Stimulated activated CD8-positive, alpha-beta memory T cell treated with anti-CD3 and anti-CD28 coated beads, Interleukin-4, amount 100 ng/mL, for 1 hour (primary cell): Measurements from ENCODE around the gene MOB3A.
A peak's percentile ranks its signal among the peaks of the same experiment; 100 is the strongest.

ENCODE experiments used
- DNase-seq, 2 donors: peaks; one replicate each; pipeline ENCODE4 v3.0.0-alpha.2; 2020; ENCODE audit warnings: low read depth in 2 of 2, low spot score in 1 of 2

The MOB3A gene

GRCh38 chr19:2081873-2082810 lies 14.0 kb downstream of the MOB3A start:
- DNase-seq, result no peak

DNA sequence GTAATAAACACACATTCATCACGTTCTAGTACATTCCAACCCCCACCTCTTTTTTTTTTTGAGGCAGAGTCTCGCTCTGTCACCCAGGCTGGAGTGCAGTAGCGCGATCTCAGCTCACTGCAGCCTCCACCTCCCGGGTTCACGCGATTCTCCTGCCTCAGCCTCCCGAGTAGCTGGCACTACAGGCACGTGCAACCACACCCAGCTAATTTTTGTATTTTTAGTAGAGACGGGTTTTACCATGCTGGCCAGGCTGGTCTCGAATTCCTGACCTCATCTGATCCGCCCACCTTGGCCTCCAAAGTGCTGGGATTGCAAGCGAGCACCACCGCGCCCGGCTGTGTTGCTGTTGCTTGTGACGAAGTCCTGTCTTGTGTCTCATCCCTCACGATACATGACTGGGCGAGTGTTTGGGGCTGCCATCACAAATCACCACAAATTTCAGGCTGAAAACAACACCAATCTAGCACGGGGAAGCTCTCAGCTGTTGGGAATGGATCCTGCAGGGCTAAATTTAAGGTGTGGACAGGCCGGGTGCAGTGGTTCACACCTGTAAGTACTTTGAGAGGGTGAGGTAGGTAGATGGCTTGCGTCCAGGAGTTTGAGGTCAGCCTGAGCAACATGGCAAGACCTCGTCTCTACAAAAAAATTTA lies 15.7 kb downstream of the MOB3A start:
- no peak for DNase-seq

GRCh38 chr19:2079865-2080301 lies 16.2 kb downstream of the MOB3A start:
- no peak for DNase-seq

GRCh38 chr19:2079076-2079864 lies 16.9 kb downstream of the MOB3A start:
- DNase-seq, result no peak

DNA sequence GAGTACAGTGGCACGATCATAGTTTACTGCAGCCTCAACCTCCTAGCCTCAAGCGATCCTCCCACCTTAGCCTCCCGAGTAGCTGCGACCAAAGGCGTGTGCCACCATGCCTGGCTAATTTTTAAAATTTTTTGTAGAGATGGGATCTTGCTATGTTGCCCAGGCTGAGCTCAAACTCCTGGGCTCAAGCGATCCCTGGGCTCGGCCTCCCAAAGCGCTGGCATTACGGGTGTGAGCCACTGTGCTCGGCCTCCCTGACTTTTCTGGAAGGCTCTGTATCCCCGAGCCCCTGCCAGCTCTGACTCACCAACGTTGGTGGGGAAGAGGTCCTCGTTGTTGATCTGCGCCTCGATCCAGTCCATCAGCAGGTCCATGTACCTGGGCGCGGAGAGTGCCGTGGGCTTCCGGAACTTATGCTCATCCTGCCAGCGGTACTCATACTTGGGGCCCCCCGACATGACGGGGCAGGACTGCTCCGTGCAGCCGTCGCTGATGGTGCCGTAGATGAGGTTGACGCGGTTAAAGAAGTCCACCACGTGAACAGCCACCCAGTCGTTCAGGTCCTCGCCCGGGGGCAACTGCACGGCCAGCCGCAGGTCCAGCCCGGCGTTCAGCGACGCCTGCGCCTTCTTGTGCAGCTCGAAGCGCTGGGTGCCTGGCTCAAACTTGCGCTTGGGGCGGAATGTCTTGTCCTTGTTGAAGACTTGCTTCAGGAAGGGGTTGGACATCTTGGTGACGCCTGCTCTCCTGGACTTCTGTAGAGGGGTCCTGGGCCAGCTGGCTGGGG lies 18.1 kb downstream of the MOB3A start:
- DNase-seq, result no peak

- no peak for DNase-seq
Observed at GRCh38 chr19:2077398-2077797, 18.7 kb downstream of the MOB3A start.

GRCh38 chr19:2076526-2076944 lies 19.6 kb downstream of the MOB3A start:
- no peak for DNase-seq

- DNase-seq, result no peak
Observed at GRCh38 chr19:2072757-2073551, 23.2 kb downstream of the MOB3A start.

DNA sequence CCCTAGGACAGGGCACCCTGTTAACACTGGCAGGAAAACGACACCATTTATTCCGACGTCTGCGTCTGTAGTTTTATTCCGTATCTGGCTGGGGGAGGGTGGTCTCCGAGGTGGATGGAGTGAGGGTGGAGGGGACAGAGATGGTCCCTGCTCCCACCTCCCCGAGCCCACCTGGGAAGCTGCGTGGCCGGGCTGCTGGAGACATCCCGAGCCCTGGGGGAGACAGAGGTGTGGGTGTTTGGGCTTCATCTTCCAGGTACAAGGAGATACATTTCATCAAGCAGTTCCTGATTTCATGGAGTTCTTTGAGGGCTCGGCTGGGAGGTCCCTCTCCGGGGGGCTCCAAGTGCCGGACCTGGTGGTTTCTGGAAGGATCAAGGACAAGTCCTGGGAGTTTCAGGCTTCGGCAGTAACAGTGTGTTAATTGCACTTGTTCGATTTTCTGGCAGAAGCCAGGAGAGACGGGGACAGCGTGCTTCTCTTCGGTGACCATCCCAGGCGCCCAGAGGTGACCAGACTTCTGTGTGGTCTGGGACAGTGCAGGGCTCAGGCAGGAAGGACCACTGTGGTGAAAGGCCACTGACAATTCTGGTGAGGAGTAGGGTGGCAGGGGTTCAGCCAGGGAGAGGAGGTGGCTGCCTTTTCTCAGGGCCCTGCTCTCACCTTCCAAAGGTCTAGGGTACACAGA lies 25.0 kb downstream of the MOB3A start:
- DNase-seq, result no peak

- DNase-seq, result no peak
Observed at GRCh38 chr19:2070436-2070827, 25.7 kb downstream of the MOB3A start.

DNA sequence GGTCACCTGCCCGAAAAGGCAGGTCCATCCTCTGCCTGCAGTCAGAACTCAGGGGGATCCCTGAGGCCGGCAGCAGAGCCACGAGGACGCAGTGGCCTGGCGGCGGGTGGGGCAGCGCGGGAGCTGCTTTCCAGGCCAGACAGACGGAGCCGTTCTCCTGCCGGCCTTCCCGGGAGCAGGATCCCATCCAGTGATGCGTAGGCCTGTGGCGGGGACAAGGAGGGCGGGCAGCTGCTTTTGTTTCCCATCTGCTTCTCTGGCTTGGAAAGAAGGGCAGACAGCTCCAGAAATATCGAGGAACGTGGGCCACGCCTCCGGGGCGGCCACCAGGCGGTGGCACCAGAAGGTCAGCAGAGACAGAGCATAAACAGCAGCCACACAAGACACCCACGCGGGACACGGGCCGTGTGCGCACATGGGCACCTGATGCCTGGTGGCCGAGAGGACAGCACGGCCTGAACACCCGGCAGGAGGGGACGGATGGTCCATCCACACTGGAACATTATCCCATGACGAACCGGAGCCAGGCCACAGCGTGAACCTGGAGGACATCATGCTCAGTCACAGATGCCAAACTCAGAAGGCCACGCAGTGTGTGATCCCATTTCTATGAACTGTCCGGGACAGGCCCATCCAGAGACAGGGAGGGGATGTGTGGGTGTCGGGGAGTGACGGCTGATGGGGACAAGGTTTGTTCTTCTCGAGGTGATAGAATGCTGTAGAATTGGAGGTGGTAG lies 31.2 kb downstream of the MOB3A start:
- DNase-seq, result no peak

DNA sequence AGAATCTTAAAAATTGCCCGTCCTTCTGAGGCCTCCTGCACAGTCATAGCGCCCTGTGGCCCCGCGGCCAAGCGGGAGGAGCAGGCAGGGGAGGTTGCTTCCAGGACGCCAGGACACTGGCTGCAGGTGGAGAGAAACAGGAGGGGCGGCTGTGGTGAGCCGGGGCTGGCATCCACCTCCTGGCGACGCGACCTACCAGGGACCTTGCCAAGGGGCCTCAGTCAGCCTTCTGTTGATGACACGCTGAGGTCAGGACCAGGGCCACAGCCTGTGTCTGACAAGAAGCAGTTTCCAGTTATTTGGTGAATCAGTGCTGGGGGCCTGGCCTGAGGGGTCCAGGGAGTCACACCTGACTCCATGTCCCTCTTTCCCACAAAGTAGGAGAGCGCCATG lies 31.7 kb downstream of the MOB3A start:
- DNase-seq, result no peak

DNA sequence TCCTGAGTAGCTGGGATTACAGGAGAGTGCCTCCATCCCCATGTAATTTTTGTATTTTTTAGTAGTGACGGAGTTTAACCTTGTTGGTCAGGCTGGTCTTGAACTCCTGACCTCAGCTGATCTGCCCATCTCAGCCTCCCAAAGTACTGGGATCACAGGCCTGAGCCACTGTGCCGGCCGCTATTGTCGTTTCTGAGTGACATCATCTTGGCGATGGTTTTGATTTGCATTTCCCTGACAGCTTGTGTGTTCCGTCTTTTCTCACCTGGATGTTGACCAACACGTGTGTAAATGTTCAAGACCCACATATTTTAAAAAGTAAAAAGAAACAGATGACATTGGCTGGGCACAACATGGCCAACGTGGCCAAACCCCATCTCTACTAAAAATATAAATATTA lies 32.3 kb downstream of the MOB3A start:
- no peak for DNase-seq

GRCh38 chr19:2062770-2063169 lies 33.4 kb downstream of the MOB3A start:
- no peak for DNase-seq

GRCh38 chr19:2062389-2062729 lies 33.8 kb downstream of the MOB3A start:
- DNase-seq, result no peak

DNA sequence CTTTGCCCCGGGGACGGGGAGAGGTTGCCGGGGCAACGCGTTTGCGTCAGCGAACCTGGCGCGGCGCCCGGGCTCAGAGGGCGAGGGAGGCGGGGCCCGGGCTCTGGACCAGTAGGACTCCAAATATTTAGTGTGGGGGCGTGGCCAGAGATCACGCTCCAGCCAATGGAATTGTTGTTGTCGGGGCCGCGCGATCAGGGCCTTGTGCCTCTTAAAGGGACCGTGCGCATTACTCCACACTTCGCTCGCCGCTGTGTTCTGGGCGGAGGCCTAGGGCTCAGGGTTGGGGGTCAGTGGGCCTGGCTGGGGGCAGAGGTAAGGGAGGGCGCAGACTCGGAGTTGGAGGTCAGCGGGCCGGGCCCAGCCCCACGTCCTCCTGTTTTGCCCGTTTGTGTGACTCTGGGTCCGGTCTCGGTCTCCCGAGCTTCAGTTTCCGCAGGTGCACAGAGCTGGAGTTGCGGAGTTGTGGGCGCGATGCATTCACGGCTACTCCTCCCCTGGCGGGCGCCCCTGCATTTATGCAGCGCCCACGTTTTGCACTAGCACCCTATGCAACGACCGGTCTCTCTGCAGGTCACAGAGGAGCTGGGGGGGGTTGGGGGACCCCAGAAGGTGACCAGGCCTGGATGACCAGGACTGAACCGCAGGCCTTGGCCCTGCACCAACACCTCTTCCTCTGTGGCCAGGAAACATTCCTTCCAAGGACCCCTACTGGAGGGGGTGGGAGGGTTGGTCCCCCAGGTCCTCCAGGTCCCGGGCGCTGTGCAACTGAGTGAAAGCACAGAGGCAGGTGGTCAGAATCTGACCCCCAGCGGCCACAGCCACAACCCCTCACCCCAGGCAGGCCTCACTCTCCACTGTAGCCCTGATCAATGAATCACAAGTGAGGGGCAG lies 34.4 kb downstream of the MOB3A start:
- DNase-seq, result peak; percentile 99 to 100

DNA sequence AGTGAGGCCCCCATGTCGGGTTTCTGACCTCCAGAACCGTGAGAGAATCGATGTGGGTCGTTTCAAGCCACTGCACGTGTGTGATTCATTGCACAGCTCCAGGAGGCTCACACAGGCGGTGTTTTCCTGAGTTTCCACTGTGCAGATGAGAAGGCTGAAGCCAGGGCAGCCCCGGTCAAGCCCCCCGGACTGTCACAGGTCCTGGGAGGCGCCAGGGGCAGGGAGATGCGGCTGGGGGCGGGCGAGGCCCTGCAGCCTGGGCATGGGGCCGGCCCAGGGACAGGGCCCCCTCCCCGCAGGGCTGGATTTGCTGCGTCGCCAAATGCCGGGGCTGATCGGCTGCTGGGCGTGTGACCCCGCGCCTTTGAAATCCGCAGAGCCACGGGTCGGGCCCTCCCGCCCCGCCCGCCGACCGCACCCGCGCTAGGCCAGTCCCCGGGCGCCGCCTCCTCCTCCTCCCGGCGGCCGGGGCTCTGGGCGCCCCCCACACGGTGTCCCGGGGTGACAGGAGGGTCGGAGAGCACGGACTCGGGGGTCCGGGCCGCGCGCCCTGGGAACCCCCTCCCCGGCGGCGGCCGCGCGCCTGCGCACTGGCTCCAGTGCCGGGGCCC lies 35.1 kb downstream of the MOB3A start:
- DNase-seq, result no peak
